ENCODE results near the gene MYRIP. TPM values are rescaled to one million over a fixed set of nuclear protein-coding genes. Genes with fewer than 3 reads are reported as not detected.

MYRIP gene
- total and polyA plus RNA-seq, 2 of the 4 experiments (the other 2 are of a cell fraction) = not detected

DNA sequence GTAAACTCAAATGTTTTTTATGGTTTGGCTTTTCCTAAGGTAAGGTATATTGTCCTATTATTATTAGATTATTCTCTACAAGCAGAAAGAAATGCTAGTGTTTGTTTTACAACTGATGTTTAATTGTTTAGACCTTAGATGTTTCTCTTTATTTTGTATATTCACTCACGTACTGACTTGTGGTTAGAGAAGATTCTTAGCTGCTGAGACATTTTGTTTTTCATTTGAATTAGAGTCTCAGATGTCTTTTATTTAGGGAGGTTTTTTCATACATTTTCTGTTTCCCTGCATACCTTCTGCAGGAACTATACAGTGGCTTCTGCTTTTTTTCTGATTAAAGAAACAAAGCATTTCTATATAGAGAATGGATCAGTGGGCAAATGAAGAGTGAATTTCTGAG, 110.9 kb downstream of the MYRIP start:
- no peaks in the 10 kb centered on the region for H3K79me1 ChIP-seq (ENCODE audit: low read depth in 1 of 2, low read length in 2 of 2)
- H2AK5ac ChIP-seq (ENCODE audit: low read depth, low read length) = no peak overlapping the region
- no peaks in the 10 kb centered on the region for H3K4me1 ChIP-seq (ENCODE audit: control insufficient read depth, insufficient read depth, low read length)
- no peaks in the 10 kb centered on the region for H3K27me3 ChIP-seq (ENCODE audit: control insufficient read depth, insufficient read depth, low read length)
- no CpG with 5 or more reads among the region's 1 CpG for WGBS, 2 experiments (ENCODE audit: extremely low coverage in 2 of 2, insufficient read length in 1 of 2)
- H2AFZ ChIP-seq (replicated peaks; ENCODE audit: low read length, poor library complexity) = no peak overlapping the region
- no peaks in the 10 kb centered on the region for H3K36me3 ChIP-seq (ENCODE audit: control insufficient read depth, insufficient read depth, low read length)
- H4K5ac ChIP-seq (ENCODE audit: low read depth, low read length) = no peak overlapping the region
- peaks cover 7% of the 10 kb centered on the region for H3K9me3 ChIP-seq (ENCODE audit: control insufficient read depth, insufficient read depth, low read length)
- intact Hi-C loops (cut with micrococcal nuclease) (no loop called here), in situ Hi-C loops (cut with MboI; ENCODE audit: low sequenced_read_pairs) (no loop called here), dilution Hi-C loops (cut with HindIII; ENCODE audit: low sequenced_read_pairs, unreplicated experiment) (no loop called here)
- BruUV-seq (replicated peaks) = no TSS peak
- H3K4ac ChIP-seq (ENCODE audit: low read depth, low read length) = no peak overlapping the region
- H2BK15ac ChIP-seq (ENCODE audit: low read depth, low read length) = no peak overlapping the region
- no peak overlapping the region for H3K9ac ChIP-seq (ENCODE audit: low read depth, low read length)
- no peak for DNase-seq
- no peak overlapping the region for H3K4me2 ChIP-seq (ENCODE audit: low read depth, low read length)
- H4K20me1 ChIP-seq (ENCODE audit: insufficient read depth, low read length) = no peaks in the 10 kb centered on the region
- no peak overlapping the region for H3K27ac ChIP-seq (ENCODE audit: insufficient read depth, low read length)
- H3K18ac ChIP-seq (ENCODE audit: low read depth, low read length) = no peak overlapping the region
- no peak overlapping the region for H3K4me3 ChIP-seq (ENCODE audit: insufficient read depth, low read depth, low read length)
- H3K56ac ChIP-seq (ENCODE audit: extremely low read depth, insufficient read depth, low read length) = no peak overlapping the region
- no peak for ATAC-seq (ENCODE audit: low read depth)
- H4K91ac ChIP-seq (ENCODE audit: insufficient read depth, low read depth, low read length) = no peak overlapping the region
- H3K9me1 ChIP-seq (ENCODE audit: insufficient read depth, low read length) = no peaks in the 10 kb centered on the region
- ChIA-PET CTCF (no interaction called here), POLR2A (ENCODE audit: unreplicated experiment) (no interaction called here)
- no peak overlapping the region for H2AK9ac ChIP-seq (replicated peaks; ENCODE audit: low read depth, low read length, poor library complexity)
- H2BK120ac ChIP-seq (ENCODE audit: low read depth, low read length) = no peak overlapping the region
- no peak overlapping the region for H2BK20ac ChIP-seq (ENCODE audit: low read depth, low read length)
- H3K23ac ChIP-seq (ENCODE audit: low read depth, low read length) = no peak overlapping the region
- H3K14ac ChIP-seq (replicated peaks; ENCODE audit: low read depth, low read length) = no peak overlapping the region
- H4K8ac ChIP-seq (ENCODE audit: low read depth in 2 of 2, low read length in 2 of 2) = no peak overlapping the region
- no peak for TF ChIP-seq RCOR1 (IDR thresholded peaks at IDR 0.05; ENCODE audit: insufficient replicate concordance, low read length)
- TF ChIP-seq POLR2A (IDR thresholded peaks at IDR 0.05; ENCODE audit: low read depth, low read length) = no peak
- TF ChIP-seq CHD1 (IDR thresholded peaks at IDR 0.05; ENCODE audit: low read depth, low read length) = no peak
- no peak for TF ChIP-seq MAZ (IDR thresholded peaks at IDR 0.05; ENCODE audit: borderline replicate concordance, low read depth, low read length)
- no peak for TF ChIP-seq ELK1 (IDR thresholded peaks at IDR 0.05; ENCODE audit: borderline replicate concordance, low read depth, low read length)
- TF ChIP-seq SMC3 (IDR thresholded peaks at IDR 0.05; ENCODE audit: low read depth, low read length) = no peak
- no peak for TF ChIP-seq NFE2L2 (IDR thresholded peaks at IDR 0.05; ENCODE audit: low read depth, low read length)
- no peak for TF ChIP-seq MAFK (IDR thresholded peaks at IDR 0.05; ENCODE audit: low read depth, low read length)
- TF ChIP-seq RFX5 (IDR thresholded peaks at IDR 0.05; ENCODE audit: low read depth, low read length) = no peak
- TF ChIP-seq MXI1 (IDR thresholded peaks at IDR 0.05; ENCODE audit: borderline replicate concordance, low read depth, low read length) = no peak
- TF ChIP-seq FOS (IDR thresholded peaks at IDR 0.05; ENCODE audit: low read depth, low read length) = no peak
- TF ChIP-seq CEBPB (IDR thresholded peaks at IDR 0.05; ENCODE audit: low read depth, low read length) = no peak
- no peak for TF ChIP-seq USF2 (IDR thresholded peaks at IDR 0.05; ENCODE audit: low read depth, low read length)
- TF ChIP-seq BHLHE40 (IDR thresholded peaks at IDR 0.05; ENCODE audit: low read depth, low read length) = no peak
- TF ChIP-seq CTCF (conservative IDR thresholded peaks at IDR 0.05; ENCODE audit: low read depth, low read length) = no peak
- no peak overlapping the region for H2BK5ac ChIP-seq (ENCODE audit: low read depth, low read length, poor library complexity, severe bottlenecking)
